ENCODE results near the gene GRAMD1B. TPM values are rescaled to one million over a fixed set of nuclear protein-coding genes. Genes with fewer than 3 reads are reported as not detected.

The GRAMD1B gene
- total and polyA plus RNA-seq, 4 donors: 0.29 to 2.6 (median 1.3) TPM

GRCh38 chr11:123448823-123449222 is 18.8 kb downstream of the GRAMD1B start:
- no peak overlapping the region for H3K4me3 ChIP-seq (ENCODE audit: low read depth in 1 of 3, low read length in 3 of 3)
- 80% methylated on average over 8 of the region's 8 CpGs for WGBS
- no peaks in the 10 kb centered on the region for H3K9me3 ChIP-seq (ENCODE audit: control insufficient read depth in 4 of 4, low read length in 3 of 4)
- H3K9ac ChIP-seq (ENCODE audit: low read depth in 1 of 2, low read length in 2 of 2): no peak overlapping the region
- DNase-seq (ENCODE audit: low spot score): no peak
- no peak for TF ChIP-seq RXRA (IDR thresholded peaks at IDR 0.05)
- TF ChIP-seq SP1 (IDR thresholded peaks at IDR 0.05): no peak
- no peak for TF ChIP-seq TAF1 (conservative IDR thresholded peaks at IDR 0.05)
- no peak for TF ChIP-seq EGR1 (IDR thresholded peaks at IDR 0.05; ENCODE audit: low read depth in 2 of 2)
- TF ChIP-seq GABPA (IDR thresholded peaks at IDR 0.05 in 1 of 2, conservative IDR thresholded peaks at IDR 0.05 in 1 of 2): no peak
- TF ChIP-seq YY1 (IDR thresholded peaks at IDR 0.05): no peak
- no peak for TF ChIP-seq NR2F2 (IDR thresholded peaks at IDR 0.05)
- TF ChIP-seq FOXA2 (IDR thresholded peaks at IDR 0.05): no peak
- TF ChIP-seq, protein P1, sequence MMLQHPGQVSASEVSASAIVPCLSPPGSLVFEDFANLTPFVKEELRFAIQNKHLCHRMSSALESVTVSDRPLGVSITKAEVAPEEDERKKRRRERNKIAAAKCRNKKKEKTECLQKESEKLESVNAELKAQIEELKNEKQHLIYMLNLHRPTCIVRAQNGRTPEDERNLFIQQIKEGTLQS (IDR thresholded peaks at IDR 0.05): no peak
- TF ChIP-seq RAD21 (IDR thresholded peaks at IDR 0.05): no peak
- no peak for TF ChIP-seq MAX (IDR thresholded peaks at IDR 0.05)
- no peak for TF ChIP-seq HNF4A (conservative IDR thresholded peaks at IDR 0.05)
- TF ChIP-seq JUND (IDR thresholded peaks at IDR 0.05): no peak
- TF ChIP-seq REST (IDR thresholded peaks at IDR 0.05): no peak
- no peak for TF ChIP-seq HNF4G (IDR thresholded peaks at IDR 0.05)
- no peak for TF ChIP-seq CTCF (IDR thresholded peaks at IDR 0.05; ENCODE audit: low read depth, low read length, missing input control)
- TF ChIP-seq FOXA1 (IDR thresholded peaks at IDR 0.05): no peak
- TF ChIP-seq, protein P2, sequence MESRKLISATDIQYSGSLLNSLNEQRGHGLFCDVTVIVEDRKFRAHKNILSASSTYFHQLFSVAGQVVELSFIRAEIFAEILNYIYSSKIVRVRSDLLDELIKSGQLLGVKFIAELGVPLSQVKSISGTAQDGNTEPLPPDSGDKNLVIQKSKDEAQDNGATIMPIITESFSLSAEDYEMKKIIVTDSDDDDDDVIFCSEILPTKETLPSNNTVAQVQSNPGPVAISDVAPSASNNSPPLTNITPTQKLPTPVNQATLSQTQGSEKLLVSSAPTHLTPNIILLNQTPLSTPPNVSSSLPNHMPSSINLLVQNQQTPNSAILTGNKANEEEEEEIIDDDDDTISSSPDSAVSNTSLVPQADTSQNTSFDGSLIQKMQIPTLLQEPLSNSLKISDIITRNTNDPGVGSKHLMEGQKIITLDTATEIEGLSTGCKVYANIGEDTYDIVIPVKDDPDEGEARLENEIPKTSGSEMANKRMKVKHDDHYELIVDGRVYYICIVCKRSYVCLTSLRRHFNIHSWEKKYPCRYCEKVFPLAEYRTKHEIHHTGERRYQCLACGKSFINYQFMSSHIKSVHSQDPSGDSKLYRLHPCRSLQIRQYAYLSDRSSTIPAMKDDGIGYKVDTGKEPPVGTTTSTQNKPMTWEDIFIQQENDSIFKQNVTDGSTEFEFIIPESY (IDR thresholded peaks at IDR 0.05): no peak
- H3K36me3 ChIP-seq (ENCODE audit: control insufficient read depth in 4 of 4, insufficient read depth in 3 of 4, low read depth in 1 of 4, low read length in 3 of 4): no peaks in the 10 kb centered on the region
- no peaks in the 10 kb centered on the region for H3K27me3 ChIP-seq (ENCODE audit: control insufficient read depth in 4 of 4, insufficient read depth in 4 of 4, low read length in 3 of 4)
- no peaks in the 10 kb centered on the region for H3K4me1 ChIP-seq (ENCODE audit: control insufficient read depth in 4 of 4, insufficient read depth in 4 of 4, low read length in 3 of 4)
- H3K27ac ChIP-seq (ENCODE audit: low read depth in 1 of 2, low read length in 2 of 2): no peak overlapping the region

Measured in liver (tissue), 9 donors.